22Rv1 (cell line): ENCODE measurements around the gene ANKRD34B.

Experiments used
- ZFX ChIP-seq: fragments of 450-650 bp; IDR thresholded peaks from 2 replicates; pipeline ENCODE4 v1.6.1; 2017; ENCODE audit warnings: antibody characterized with exemption, borderline replicate concordance
- TF ChIP-seq, protein P1 (sequence below): fragments of 450-650 bp; IDR thresholded peaks from 2 replicates; pipeline ENCODE4 v1.5.1; 2017; ENCODE audit warnings: mild to moderate bottlenecking

- TF ChIP-seq, protein P1, sequence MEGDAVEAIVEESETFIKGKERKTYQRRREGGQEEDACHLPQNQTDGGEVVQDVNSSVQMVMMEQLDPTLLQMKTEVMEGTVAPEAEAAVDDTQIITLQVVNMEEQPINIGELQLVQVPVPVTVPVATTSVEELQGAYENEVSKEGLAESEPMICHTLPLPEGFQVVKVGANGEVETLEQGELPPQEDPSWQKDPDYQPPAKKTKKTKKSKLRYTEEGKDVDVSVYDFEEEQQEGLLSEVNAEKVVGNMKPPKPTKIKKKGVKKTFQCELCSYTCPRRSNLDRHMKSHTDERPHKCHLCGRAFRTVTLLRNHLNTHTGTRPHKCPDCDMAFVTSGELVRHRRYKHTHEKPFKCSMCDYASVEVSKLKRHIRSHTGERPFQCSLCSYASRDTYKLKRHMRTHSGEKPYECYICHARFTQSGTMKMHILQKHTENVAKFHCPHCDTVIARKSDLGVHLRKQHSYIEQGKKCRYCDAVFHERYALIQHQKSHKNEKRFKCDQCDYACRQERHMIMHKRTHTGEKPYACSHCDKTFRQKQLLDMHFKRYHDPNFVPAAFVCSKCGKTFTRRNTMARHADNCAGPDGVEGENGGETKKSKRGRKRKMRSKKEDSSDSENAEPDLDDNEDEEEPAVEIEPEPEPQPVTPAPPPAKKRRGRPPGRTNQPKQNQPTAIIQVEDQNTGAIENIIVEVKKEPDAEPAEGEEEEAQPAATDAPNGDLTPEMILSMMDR, result no peak
- no peak for TF ChIP-seq ZFX
Observed at GRCh38 chr5:80576383-80576782, 6.3 kb upstream of the ANKRD34B start.
